Mesenteric fat pad (tissue), 1 donor: Measurements from ENCODE around the gene TBC1D10A. TPM values are rescaled to one million over a fixed set of nuclear protein-coding genes. Genes with fewer than 3 reads are reported as not detected.
A peak's percentile ranks its signal among the peaks of the same experiment; 100 is the strongest.

Source experiments
- DNase-seq: peaks from one replicate; pipeline ENCODE4 v3.0.0-alpha.2; 2020; ENCODE audit warnings: low spot score
- long read RNA-seq: library from polyadenylated mRNA; unstranded; transcript quantifications from one replicate; pipeline ENCODE4 v2.0.0, GENCODE V29; 2020
- total RNA-seq: library from RNA; stranded (reverse); fragmentation: NEBNext Ultra II Directional; extraction: Animal tissue kit (Norgen Biotek cat#: 25700); gene quantifications from one replicate; pipeline ENCODE4 v1.2.1, GENCODE V29; 2021
- donor health status: DM: yes; HTN: yes; CAD: no.

The TBC1D10A gene
- 25.8 TPM for total RNA-seq
- long read RNA-seq, transcript TBC1D10A-201 (9 exons, 2,077 nt) = major isoform, 128 of 141 reads
- long read RNA-seq, partial matches to known transcripts = 10 of 141 reads
- long read RNA-seq, other reads (novel, unspliced or antisense) = 3 of 141 reads

DNA sequence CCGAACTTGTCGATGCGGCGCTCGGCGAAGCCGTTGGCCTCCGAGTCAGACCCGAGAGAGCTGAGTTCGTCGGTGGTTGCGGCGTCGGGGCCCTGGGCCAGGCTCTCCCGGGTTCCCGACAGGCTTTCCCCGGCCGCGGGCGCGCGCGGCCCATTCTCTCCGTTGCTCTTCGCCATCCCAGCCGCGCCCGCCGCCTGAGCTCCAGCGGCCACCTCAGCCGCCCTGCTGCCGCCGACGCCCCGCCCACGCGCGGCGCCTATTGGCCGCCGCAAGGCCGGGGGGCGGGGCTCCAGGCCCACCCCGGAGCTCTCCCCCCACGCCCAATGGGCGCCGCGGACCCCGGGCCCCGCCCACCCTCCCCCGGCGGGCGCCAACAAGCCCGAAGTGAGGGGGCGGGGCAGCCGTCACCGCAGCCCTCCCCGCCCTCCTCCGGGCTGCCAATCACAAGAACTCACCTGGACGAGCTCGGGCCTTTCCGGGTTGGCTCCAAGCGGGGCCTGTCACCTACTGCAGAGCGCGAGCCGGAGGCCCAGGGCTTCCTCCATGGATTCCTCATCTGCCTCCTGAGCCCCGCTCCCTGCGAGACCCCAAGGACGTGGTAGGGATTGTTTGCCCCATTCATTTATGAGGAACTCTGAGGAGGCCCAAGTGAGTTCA, at the start of gene TBC1D10A:
TBC1D10A (minus strand) TSS at position 236 of the 657 bp plus-strand sequence; CDS start at position 176, 60 bp downstream.
- DNase-seq = peak; percentile 94

GRCh38 chr22:30375312-30375849, 48.6 kb upstream of the TBC1D10A start:
- DNase-seq = no peak

DNA sequence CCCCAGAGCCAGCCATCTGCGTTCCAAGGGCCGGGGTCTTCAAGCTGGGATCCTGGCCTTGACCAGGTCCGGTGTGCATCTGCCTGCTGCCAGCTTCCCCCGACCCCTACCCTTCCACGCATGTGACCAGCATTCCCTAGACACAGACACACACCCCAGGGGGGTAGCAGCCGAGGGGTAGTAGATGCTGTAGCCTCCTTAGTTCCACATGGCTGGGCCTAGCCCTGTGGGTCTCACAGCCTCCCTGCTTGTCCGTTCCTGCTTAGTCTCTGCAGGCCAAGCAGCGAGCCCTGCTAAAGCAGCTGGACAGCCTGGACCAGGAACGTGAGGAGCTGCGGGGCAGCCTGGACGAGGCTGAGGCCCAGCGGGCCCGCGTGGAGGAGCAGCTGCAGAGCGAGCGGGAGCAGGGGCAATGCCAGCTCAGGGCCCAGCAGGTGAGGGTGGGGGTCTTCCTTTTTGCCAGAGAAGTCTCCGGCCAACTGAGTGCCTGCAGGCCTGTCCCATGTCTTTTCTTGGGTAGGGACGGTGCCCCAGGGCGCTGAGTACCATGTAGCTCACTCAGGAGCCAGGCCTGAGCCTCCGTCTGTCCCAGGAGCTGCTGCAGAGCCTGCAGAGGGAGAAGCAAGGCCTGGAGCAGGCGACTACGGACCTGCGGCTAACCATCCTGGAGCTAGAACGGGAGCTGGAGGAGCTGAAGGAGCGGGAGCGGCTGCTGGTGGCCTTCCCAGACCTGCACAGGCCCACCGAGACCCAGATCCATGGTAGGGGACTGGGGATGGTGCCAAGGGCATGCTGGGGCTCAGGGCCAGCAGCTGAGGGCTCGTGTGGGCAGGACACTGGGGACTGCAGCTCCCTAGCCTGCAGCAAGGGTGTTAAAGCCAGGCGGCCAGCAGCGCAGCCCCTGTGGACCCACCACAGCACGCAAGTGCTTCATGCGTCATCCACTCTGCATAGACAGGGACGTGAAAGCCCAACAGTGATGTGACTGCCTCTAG, 46.9 kb upstream of the TBC1D10A start:
- DNase-seq = no peak

- DNase-seq = no peak
Measured at GRCh38 chr22:30372915-30373314, 46.2 kb upstream of the TBC1D10A start.

DNA sequence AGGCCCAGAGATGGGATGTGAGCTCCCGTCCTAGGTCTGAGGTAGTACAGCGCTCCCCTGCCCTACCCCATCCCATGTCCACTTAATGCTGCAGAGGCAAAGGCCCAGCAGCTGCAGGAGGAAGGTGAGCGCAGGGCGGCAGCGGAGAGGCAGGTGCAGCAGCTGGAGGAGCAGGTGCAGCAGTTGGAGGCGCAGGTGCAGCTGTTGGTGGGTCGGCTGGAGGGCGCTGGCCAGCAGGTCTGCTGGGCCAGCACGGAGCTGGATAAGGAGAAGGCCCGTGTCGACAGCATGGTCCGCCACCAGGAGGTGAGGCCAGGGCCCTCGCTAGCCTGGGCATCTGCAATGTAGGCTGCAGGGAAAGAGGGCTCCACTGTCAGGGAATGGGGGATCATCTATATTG, 45.2 kb upstream of the TBC1D10A start:
- no peak for DNase-seq

DNA sequence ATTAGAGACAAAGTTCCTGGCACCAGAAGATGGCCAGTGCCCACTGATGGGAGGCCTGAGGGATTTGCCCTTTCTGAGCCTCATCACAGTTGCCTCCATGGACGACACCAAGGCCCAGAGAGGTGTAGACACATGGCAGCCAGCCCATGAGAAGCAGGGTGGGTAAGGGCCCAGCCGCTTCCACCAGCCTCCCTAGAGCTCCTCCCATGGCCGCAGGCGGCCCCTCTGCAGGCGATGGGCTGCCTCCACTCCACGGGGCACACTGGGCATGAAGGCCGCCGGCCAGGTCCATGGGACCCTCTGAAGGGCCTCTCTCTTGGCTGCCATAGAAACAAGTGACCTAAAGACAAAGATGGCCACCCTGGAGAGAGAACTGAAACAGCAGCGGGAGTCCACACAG, 44.6 kb upstream of the TBC1D10A start:
- no peak for DNase-seq

- no peak for DNase-seq
Measured at GRCh38 chr22:30370641-30371230, 44.0 kb upstream of the TBC1D10A start.

DNA sequence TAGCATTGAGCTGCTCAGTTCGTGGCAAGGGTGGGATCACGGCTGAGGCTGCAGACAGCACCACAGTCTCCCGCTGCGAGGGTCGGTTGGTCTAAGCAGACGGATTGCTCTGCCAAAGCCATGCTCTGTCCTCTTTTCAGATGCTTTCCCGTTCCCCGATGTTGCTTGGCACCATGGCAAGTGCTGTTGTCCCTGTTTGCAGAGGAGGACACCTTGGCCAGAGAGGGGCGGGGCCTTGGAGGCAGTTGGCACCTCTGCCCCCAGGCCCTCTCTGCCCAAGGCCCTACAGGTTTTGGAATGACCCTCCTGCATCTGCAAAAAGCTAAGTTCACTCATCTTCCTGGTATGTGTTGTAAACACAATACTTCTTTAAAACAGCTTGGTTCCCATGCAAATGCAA, 41.7 kb upstream of the TBC1D10A start:
- DNase-seq = no peak

GRCh38 chr22:30365891-30366290, 39.1 kb upstream of the TBC1D10A start:
- DNase-seq = no peak

DNA sequence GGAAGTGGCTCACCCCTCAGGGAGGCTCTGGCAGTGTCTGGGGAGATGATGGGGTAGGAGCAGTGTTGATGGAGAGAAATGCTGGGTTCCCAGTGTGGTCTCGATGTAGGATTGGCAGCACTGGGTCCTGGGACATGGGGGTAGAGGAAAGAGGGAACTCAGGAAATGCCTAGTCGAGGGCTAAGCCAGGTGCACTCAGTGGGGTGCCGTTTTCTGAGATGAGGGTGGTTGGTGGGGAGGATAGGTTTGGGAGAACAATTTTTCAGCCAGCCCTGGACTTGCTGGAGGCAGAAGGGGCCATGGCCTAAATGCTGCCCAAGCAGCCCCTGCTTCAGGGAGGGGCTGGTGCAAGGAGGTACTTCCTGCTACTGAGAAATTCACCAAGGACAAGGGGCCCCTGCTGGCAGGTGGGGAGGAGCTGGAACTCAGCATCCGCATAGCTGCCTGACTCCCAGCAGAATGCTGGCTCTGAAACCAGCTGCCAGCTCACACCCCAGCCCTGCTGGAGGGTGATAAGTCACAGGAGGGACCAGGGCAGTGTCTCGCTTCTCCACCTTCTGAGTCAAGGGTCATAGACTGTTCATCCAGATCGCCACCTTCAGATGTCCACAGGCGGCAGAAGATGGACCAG, 36.0 kb upstream of the TBC1D10A start:
- DNase-seq = no peak

DNA sequence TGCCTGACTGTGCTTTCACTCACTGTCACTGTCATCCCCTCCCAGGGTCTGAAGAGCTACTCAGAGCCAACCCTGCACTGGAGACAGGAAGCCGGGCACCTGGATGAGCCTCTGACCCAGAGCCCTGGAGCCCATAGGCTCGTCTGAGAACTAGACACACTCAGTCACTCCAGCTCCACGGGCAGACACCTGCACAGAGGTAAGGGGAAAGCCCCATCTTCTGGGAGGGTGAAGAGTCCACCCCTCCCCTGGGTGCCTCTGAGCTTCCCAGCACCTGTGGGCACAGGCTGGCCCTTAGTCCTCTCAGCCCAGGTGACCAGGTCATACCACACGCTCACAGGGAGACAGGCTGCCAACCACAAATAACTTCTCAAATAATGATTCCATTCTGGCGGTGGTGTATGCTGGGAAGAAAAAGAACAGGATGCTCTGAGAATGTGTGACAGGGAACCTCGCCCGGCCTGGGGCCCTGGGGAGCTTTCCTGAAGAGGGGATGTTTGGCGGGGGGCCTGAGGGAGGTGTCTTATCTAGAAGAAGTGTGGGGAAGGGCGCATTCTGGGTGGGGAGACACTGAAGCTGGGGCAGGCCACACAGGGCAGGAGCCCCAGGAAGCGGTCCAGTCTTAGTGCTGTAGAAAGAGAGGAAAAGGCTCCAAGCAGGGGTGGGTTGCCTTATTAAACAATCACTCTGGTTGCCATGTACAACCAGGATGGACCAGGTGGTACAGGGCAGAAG, 35.3 kb upstream of the TBC1D10A start:
- DNase-seq = no peak

DNA sequence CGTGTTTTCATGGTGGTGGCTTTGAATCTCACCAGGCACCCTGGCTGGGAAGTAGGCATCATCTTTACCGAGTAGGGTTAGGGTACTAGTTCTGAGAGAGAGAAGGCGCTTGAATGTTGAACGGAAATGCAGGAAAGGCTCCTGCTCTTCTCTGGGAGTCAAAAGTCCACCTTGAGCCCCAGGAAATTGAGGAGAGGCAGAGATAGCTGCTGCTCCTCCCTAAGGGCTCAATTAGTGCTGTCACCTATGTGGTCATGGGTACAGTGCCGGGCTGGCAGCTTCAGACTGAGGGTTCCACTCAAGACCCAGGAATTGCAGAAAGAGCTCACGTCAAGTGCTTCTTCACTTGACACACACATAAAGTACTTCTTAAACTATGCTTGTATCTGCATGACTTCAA, 31.8 kb upstream of the TBC1D10A start:
- no peak for DNase-seq

- no peak for DNase-seq
Measured at GRCh38 chr22:30357650-30358215, 31.0 kb upstream of the TBC1D10A start.

- DNase-seq = no peak
Measured at GRCh38 chr22:30357236-30357570, 30.5 kb upstream of the TBC1D10A start.

DNA sequence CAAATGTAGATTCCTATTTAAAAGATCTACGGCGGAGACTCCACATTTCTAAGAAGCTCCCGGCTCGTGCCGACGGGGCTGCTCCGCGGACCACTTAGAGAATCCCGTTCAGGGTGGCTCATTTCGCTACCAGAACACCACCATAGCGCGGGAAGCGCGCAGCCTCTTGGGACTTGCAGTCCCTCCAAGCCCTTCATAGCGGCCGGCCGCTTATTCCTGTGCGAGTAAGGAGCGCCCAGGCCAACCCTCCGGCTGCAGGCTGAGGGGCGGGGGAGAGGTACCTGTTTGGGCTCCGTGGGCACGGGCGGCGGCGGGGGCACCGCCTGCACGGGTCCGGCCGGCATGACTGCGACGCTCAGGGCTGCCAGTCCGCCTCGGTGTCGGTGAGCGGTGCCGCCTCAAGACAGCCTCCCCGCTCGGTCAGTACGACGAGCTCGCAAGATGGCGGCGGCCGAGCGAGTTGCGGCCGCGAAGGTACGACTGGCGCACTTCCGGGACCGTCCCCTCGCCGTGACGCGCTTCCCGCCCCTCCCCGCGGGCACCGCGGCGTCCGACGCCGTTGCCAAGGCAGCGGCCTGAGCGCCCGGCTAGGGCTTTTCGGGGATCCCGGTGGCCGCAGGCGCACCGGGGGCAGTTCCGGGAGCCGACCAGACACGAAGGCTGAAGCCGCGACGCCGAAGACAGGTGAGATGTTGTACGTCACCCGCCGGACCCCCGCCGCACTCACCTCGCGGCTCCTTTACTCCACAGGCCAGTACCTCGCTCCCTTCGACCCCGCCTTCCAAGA, 29.9 kb upstream of the TBC1D10A start, which contains the start of the genes CCDC157 and SF3A1:
CCDC157 (plus strand) TSS at position 559 of the 787 bp plus-strand sequence. CDS start 8,994 bp downstream, outside the sequence.
SF3A1 (minus strand) TSS at position 446 of the 787 bp plus-strand sequence; CDS start at position 344, 102 bp downstream.
- peak; percentile 97 for DNase-seq

DNA sequence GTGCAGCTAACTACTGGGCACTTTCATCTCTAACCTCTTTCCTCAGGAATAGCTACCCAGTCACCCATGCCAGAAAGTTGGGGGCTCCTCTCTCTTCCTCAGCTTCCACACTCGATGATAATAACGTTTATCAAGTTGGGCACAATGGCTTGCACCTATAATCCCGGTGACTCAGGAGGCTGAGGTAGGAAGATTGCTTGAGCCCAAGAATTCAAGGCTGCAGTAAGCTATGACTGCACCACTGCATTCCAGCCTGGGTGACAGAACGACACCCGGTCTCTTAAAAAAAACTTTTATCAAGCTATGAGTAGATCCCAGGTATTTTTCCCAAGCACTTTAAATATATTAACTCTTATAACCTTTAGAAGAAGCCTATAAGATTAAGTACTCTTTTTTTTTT, 27.9 kb upstream of the TBC1D10A start:
- DNase-seq = no peak

GRCh38 chr22:30351226-30351625, 24.5 kb upstream of the TBC1D10A start:
- no peak for DNase-seq

DNA sequence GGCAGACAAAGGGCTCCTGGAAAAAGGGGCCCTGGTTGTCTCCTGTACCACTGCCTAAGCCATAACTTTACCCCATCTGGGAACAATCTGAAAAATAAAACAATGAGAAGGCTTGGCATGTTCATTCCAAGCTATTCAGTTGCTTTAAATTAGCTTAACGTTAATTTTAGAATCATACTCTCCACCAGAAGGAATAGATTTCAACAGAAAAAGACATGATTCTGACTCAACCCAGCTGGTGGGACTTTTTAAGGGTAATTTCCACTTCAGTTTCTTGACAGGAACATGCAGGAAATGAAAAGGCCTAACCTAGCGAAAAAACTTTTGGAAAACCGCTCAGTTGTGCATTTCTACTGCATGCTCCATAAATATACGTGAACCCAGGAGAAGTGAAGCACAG, 22.1 kb upstream of the TBC1D10A start:
- DNase-seq = no peak

- no peak for DNase-seq
Measured at GRCh38 chr22:30348404-30348803, 21.7 kb upstream of the TBC1D10A start.
